GM12878 (cell line): ENCODE results near the gene BORCS6. TPM values are rescaled to one million over a fixed set of nuclear protein-coding genes. Genes with fewer than 3 reads are reported as not detected.
A peak's percentile ranks its signal among the peaks of the same experiment; 100 is the strongest.

ENCODE experiments used
- BRCA1 ChIP-seq: IDR thresholded peaks from 2 replicates; pipeline ENCODE4 v1.6.1; 2011; ENCODE audit warnings: low read depth, low read length, improper control_type of control experiment
- CBFB ChIP-seq: IDR thresholded peaks from 2 replicates; pipeline ENCODE4 v1.6.1; 2016; ENCODE audit warnings: antibody characterized with exemption, low read depth
- CREM ChIP-seq: IDR thresholded peaks from 2 replicates; pipeline ENCODE4 v1.6.1; 2014; ENCODE audit warnings: antibody characterized with exemption, low read depth
- HDGF ChIP-seq: fragments of 450-650 bp; IDR thresholded peaks from 2 replicates; pipeline ENCODE4 v1.6.1; 2016; ENCODE audit warnings: antibody characterized with exemption
- MEF2A ChIP-seq: IDR thresholded peaks from 2 replicates; pipeline ENCODE4 v1.6.1; 2011; ENCODE audit warnings: low read depth, mild to moderate bottlenecking, low read length, moderate library complexity; ENCODE audit not compliant: insufficient read depth
- MTA2 ChIP-seq: fragments of 450-650 bp; IDR thresholded peaks from 2 replicates; pipeline ENCODE4 v1.6.1; 2016; ENCODE audit warnings: low read depth, mild to moderate bottlenecking, moderate library complexity
- RELA ChIP-seq: fragments of 450-650 bp; IDR thresholded peaks from 2 replicates; pipeline ENCODE4 v1.8.0; 2014; ENCODE audit warnings: borderline replicate concordance; ENCODE audit not compliant: partially characterized antibody
- ZNF207 ChIP-seq: fragments of 450-650 bp; IDR thresholded peaks from 2 replicates; pipeline ENCODE4 v1.6.1; 2014; ENCODE audit warnings: antibody characterized with exemption, mild to moderate bottlenecking, borderline replicate concordance
- polyA plus RNA-seq, 11 experiments: library from polyadenylated mRNA; depleted of rRNA in 4 of 11; unstranded in 6 of 11; stranded (reverse) in 5 of 11; fragments of >200 nt; fragmentation: Nextera tagmentation in 4 of 11; fragmentation: Illumina TruSeq in 1 of 11; extraction: Ambion mirVana in 4 of 11; extraction: Trizol in 1 of 11; gene quantifications; 1 replicate in 1 of 11; 2 replicates in 10 of 11; pipeline versions ENCODE4 v1.2.1 to v1.2.3, GENCODE V29; 2011 to 2016; ENCODE audit warnings: inconsistent platforms in 2 of 11, missing spikeins in 2 of 11, low read depth in 1 of 11
- total RNA-seq, 4 experiments: library from RNA; depleted of rRNA in 3 of 4; stranded (reverse); fragments of >200 nt in 3 of 4; fragmentation: Illumina TruSeq in 1 of 4; extraction: Trizol in 1 of 4; gene quantifications; 2 replicates each; pipeline versions ENCODE4 v1.2.1 to v1.2.3, GENCODE V29; 2013 to 2021
- TF ChIP-seq, protein P1 (sequence below): fragments of 450-650 bp; IDR thresholded peaks from 2 replicates; pipeline ENCODE4 v1.6.1; 2017; ENCODE audit warnings: mild to moderate bottlenecking, moderate library complexity

Gene BORCS6
- total and polyA plus RNA-seq, 10 of the 15 experiments (the other 5 are each of a cell fraction or from before 2014, with no cell fraction given): 0.37 to 14.1 (median 6.7) TPM

DNA sequence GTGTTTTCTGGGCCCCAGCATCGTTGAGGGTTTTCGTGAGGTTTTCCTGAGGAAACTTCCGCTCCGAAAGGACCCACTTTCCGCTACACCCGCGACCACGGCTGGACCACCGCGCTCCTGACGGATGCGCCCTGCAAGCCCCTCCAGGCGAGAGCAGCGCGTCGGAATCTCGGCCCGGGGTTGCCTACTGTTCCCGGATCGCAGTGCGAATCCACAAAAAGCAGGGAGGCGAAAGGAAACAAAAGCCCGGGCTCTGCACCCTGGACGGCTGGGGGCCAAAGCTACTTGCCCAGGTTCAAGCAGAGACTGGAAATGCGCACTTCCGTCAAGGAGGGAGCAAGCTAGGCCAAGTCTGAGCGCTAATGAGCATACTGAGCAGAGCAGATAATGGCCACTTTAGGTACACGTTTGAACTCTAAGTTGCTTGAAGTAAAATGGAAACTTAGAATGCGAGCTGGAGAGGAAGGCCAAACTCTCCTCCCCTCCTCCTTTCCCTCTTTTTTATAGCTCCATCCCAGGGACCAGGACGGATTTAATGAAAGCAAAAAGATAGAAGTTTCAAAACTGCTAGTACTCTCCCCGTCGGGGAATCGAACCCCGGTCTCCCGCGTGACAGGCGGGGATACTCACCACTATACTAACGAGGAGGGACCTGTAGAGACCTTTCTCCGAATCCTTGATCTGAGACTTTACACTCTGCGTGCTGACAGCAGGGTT lies 31.8 kb upstream of the BORCS6 start (continued):
- TF ChIP-seq, protein P1, sequence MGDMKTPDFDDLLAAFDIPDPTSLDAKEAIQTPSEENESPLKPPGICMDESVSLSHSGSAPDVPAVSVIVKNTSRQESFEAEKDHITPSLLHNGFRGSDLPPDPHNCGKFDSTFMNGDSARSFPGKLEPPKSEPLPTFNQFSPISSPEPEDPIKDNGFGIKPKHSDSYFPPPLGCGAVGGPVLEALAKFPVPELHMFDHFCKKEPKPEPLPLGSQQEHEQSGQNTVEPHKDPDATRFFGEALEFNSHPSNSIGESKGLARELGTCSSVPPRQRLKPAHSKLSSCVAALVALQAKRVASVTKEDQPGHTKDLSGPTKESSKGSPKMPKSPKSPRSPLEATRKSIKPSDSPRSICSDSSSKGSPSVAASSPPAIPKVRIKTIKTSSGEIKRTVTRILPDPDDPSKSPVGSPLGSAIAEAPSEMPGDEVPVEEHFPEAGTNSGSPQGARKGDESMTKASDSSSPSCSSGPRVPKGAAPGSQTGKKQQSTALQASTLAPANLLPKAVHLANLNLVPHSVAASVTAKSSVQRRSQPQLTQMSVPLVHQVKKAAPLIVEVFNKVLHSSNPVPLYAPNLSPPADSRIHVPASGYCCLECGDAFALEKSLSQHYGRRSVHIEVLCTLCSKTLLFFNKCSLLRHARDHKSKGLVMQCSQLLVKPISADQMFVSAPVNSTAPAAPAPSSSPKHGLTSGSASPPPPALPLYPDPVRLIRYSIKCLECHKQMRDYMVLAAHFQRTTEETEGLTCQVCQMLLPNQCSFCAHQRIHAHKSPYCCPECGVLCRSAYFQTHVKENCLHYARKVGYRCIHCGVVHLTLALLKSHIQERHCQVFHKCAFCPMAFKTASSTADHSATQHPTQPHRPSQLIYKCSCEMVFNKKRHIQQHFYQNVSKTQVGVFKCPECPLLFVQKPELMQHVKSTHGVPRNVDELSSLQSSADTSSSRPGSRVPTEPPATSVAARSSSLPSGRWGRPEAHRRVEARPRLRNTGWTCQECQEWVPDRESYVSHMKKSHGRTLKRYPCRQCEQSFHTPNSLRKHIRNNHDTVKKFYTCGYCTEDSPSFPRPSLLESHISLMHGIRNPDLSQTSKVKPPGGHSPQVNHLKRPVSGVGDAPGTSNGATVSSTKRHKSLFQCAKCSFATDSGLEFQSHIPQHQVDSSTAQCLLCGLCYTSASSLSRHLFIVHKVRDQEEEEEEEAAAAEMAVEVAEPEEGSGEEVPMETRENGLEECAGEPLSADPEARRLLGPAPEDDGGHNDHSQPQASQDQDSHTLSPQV: no peak
- TF ChIP-seq CREM: peak; percentile 54
- no peak for TF ChIP-seq BRCA1
- TF ChIP-seq MTA2: no peak
- TF ChIP-seq MEF2A: 0 out of 2 replicates have a peak, but pooled peaks have one; percentile 11
- TF ChIP-seq CBFB: peak; percentile 56; the same call in 1 of the 2 replicates
- TF ChIP-seq RELA: peak; percentile 70
- peak; percentile 17; the same call in 1 of the 2 replicates for TF ChIP-seq ZNF207
- TF ChIP-seq HDGF: no peak
